Suprapubic skin (tissue), 4 donors: ENCODE data around the gene ANKRD11. TPM values are rescaled to one million over a fixed set of nuclear protein-coding genes. Genes with fewer than 3 reads are reported as not detected.

Experiments
- DNase-seq, 2 donors: peaks; one replicate each; pipeline ENCODE4 v3.0.0-alpha.2; 2019; ENCODE audit warnings: low spot score in 2 of 2
- H3K27ac ChIP-seq: fragments of 200-600 bp; sonication (generic); one replicate; pipeline ENCODE4 v1.5.1; 2019
- H3K27me3 ChIP-seq: fragments of 200-600 bp; sonication (generic); one replicate; pipeline ENCODE4 v1.5.1; 2019
- H3K36me3 ChIP-seq: fragments of 200-600 bp; sonication (generic); one replicate; pipeline ENCODE4 v1.5.1; 2019
- H3K4me1 ChIP-seq: fragments of 200-600 bp; sonication (generic); one replicate; pipeline ENCODE4 v1.5.1; 2019
- H3K4me3 ChIP-seq: fragments of 200-600 bp; sonication (generic); one replicate; pipeline ENCODE4 v1.5.1; 2019; ENCODE audit warnings: mild to moderate bottlenecking
- H3K9me3 ChIP-seq: fragments of 200-600 bp; sonication (generic); one replicate; pipeline ENCODE4 v1.5.1; 2019
- CTCF ChIP-seq, 2 donors: fragments of 200-600 bp in 1 of 2; fragments of 450-650 bp in 1 of 2; sonication (generic) in 1 of 2; IDR thresholded peaks; one replicate each; pipeline ENCODE4 v1.5.1; 2016 to 2019; ENCODE audit warnings: antibody characterized with exemption in 2 of 2, mild to moderate bottlenecking in 1 of 2, moderate library complexity in 1 of 2
- EP300 ChIP-seq: sonication (generic); formaldehyde crosslinking; IDR thresholded peaks from one replicate; pipeline ENCODE4 v1.6.1; 2017; ENCODE audit warnings: antibody characterized with exemption
- POLR2A ChIP-seq, 2 donors: fragments of 450-650 bp; IDR thresholded peaks; one replicate each; pipeline ENCODE4 v1.6.1; 2017; ENCODE audit warnings: antibody characterized with exemption in 2 of 2, mild to moderate bottlenecking in 2 of 2, moderate library complexity in 2 of 2
- POLR2AphosphoS5 ChIP-seq, 3 donors: sonication (generic); formaldehyde crosslinking; IDR thresholded peaks; one replicate each; pipeline ENCODE4 v1.6.1; 2017; ENCODE audit warnings: antibody characterized with exemption in 3 of 3
- WGBS: methylation state at CpG from one replicate; pipeline ENCODE4 v1.1.5; 2018; 5-methylcytosine and 5-hydroxymethylcytosine counted together
- total RNA-seq, 4 donors: library from RNA; depleted of rRNA; stranded (reverse); fragments of >200 nt; gene quantifications; one replicate each; pipeline ENCODE4 v1.1.0, GENCODE V29; 2016

The ANKRD11 gene
- total RNA-seq, 4 donors from 2014 or later: 85.4 to 212 (median 127) TPM

- no peaks in the 10 kb centered on the region for H3K9me3 ChIP-seq
- no peak overlapping the region for H3K4me3 ChIP-seq
- H3K36me3 ChIP-seq: no peaks in the 10 kb centered on the region
- WGBS: 93% methylated on average over 10 of the region's 10 CpGs
- peaks cover 23% of the 10 kb centered on the region for H3K4me1 ChIP-seq
- no peaks in the 10 kb centered on the region for H3K27me3 ChIP-seq
- H3K27ac ChIP-seq: no peak overlapping the region
- TF ChIP-seq EP300: no peak
- TF ChIP-seq POLR2A (IDR thresholded peaks at IDR 0.05): no peak
- no peak for TF ChIP-seq POLR2AphosphoS5 (IDR thresholded peaks at IDR 0.05)
- TF ChIP-seq CTCF (IDR thresholded peaks at IDR 0.05): no peak
- no peak for DNase-seq
Measured at GRCh38 chr16:89375686-89376085, 114.7 kb downstream of the ANKRD11 start.

- no peaks in the 10 kb centered on the region for H3K9me3 ChIP-seq
- TF ChIP-seq EP300: no peak
- no peak for TF ChIP-seq POLR2A (IDR thresholded peaks at IDR 0.05)
- no peak for TF ChIP-seq CTCF (IDR thresholded peaks at IDR 0.05)
- TF ChIP-seq POLR2AphosphoS5 (IDR thresholded peaks at IDR 0.05): no peak
- H3K27ac ChIP-seq: no peak overlapping the region
- H3K4me3 ChIP-seq: no peak overlapping the region
- no peaks in the 10 kb centered on the region for H3K36me3 ChIP-seq
- H3K4me1 ChIP-seq: peaks cover 23% of the 10 kb centered on the region
- no peaks in the 10 kb centered on the region for H3K27me3 ChIP-seq
- WGBS: 96% methylated on average over 19 of the region's 19 CpGs
- DNase-seq: no peak
Measured at GRCh38 chr16:89375021-89375420, 115.3 kb downstream of the ANKRD11 start.

- Histone ChIP-seq H3K27me3 (no peaks in the 10 kb centered on the region), H3K27ac (no peak overlapping the region), H3K4me3 (no peak overlapping the region), H3K9me3 (no peaks in the 10 kb centered on the region), H3K36me3 (no peaks in the 10 kb centered on the region), H3K4me1 (peaks cover 23% of the 10 kb centered on the region)
- WGBS: 81% methylated on average over 18 of the region's 18 CpGs
- TF ChIP-seq CTCF (IDR thresholded peaks at IDR 0.05) (no peak), POLR2AphosphoS5 (IDR thresholded peaks at IDR 0.05) (no peak), EP300 (no peak), POLR2A (IDR thresholded peaks at IDR 0.05) (no peak)
- DNase-seq: no peak
Measured at GRCh38 chr16:89374393-89374960, 115.9 kb downstream of the ANKRD11 start.

- H3K4me1 ChIP-seq: peaks cover 23% of the 10 kb centered on the region
- H3K27ac ChIP-seq: no peak overlapping the region
Measured at GRCh38 chr16:89373355-89374110, 116.8 kb downstream of the ANKRD11 start.

More at GRCh38 chr16:89373355-89374110, 116.8 kb downstream of the ANKRD11 start:
- H3K27me3 ChIP-seq: no peaks in the 10 kb centered on the region
- H3K9me3 ChIP-seq: no peaks in the 10 kb centered on the region
- DNase-seq: no peak
- H3K4me3 ChIP-seq: no peak overlapping the region
- no peaks in the 10 kb centered on the region for H3K36me3 ChIP-seq
- TF ChIP-seq POLR2AphosphoS5 (IDR thresholded peaks at IDR 0.05) (no peak), EP300 (no peak), CTCF (IDR thresholded peaks at IDR 0.05) (no peak), POLR2A (IDR thresholded peaks at IDR 0.05) (no peak)
- 82% methylated on average over 27 of the region's 32 CpGs for WGBS
